A673 (cell line): Measurements from ENCODE around the gene KHK.

Experiments used
- EZH2 ChIP-seq: fragments of 200-600 bp; sonication (generic); IDR thresholded peaks from 2 replicates; pipeline ENCODE4 v1.6.1; 2017; ENCODE audit warnings: borderline replicate concordance, low read depth, mild to moderate bottlenecking, mixed read lengths, antibody characterized with exemption, low read length; ENCODE audit not compliant: poor library complexity, severe bottlenecking
- TF ChIP-seq, protein P1 (sequence below): fragments of 300-800, 200-600 bp; sonication (generic); conservative IDR thresholded peaks from 2 replicates; pipeline ENCODE4 v1.5.1; 2017; ENCODE audit warnings: low read depth, mild to moderate bottlenecking, antibody characterized with exemption, low read length, moderate library complexity, mixed read lengths

DNA sequence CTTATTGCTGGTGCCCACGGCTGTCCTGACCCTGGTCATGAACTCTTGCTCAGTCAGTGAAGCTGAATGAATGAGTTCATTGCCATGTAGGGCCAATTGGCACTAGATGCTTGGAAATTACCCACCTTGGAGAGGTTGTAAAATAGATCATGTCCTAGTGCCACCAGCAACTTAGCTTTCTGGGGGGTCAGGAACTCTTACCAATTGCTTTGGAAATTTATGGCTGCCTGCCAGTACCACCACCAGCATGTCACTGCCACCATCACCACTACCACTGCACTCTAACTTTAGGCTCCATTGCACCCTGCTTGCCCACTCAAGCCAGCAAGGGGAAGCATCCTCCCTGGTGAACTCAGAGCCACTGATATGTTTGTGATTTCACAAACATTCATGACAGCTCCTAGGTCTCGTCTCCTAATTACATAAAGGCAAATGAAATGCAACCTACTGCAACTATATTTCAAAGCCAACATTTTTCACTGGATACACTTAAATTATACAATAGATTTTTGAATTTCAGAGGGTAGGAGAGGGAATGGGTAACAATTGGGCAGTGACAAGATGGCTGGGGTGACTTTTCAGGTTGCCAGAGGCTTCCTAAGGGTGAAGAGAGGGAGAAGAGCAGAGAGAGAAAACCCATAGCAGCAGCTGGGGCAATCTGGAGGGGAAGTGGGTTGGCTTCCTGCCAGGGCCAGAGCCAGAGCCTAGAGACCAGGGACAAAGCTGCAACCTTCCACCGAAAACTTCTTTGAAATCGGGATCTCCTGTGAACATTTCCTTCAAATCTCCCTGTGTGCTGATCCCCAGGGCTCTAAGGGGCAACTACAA is 11.6 kb upstream of the KHK start:
- TF ChIP-seq, protein P1, sequence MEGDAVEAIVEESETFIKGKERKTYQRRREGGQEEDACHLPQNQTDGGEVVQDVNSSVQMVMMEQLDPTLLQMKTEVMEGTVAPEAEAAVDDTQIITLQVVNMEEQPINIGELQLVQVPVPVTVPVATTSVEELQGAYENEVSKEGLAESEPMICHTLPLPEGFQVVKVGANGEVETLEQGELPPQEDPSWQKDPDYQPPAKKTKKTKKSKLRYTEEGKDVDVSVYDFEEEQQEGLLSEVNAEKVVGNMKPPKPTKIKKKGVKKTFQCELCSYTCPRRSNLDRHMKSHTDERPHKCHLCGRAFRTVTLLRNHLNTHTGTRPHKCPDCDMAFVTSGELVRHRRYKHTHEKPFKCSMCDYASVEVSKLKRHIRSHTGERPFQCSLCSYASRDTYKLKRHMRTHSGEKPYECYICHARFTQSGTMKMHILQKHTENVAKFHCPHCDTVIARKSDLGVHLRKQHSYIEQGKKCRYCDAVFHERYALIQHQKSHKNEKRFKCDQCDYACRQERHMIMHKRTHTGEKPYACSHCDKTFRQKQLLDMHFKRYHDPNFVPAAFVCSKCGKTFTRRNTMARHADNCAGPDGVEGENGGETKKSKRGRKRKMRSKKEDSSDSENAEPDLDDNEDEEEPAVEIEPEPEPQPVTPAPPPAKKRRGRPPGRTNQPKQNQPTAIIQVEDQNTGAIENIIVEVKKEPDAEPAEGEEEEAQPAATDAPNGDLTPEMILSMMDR: no peak
- no peak for TF ChIP-seq EZH2
